H1 (cell line): Measurements from ENCODE around the gene TNKS2. TPM values are rescaled to one million over a fixed set of nuclear protein-coding genes. Genes with fewer than 3 reads are reported as not detected.

Experiments
- POU5F1 ChIP-seq: IDR thresholded peaks from 2 replicates; pipeline ENCODE4 v1.6.1; 2011; ENCODE audit warnings: low read depth, mild to moderate bottlenecking, low read length, moderate library complexity
- RNF2 ChIP-seq: fragments of 200-900, 300-1000 bp; sonication (generic); IDR thresholded peaks from 2 replicates; pipeline ENCODE4 v1.7.1; 2016; ENCODE audit warnings: borderline replicate concordance, low read depth, mild to moderate bottlenecking, antibody characterized with exemption, low read length; ENCODE audit not compliant: poor library complexity, severe bottlenecking; ENCODE audit errors: missing control alignments
- polyA plus RNA-seq, 7 experiments: library from polyadenylated mRNA; depleted of rRNA in 3 of 7; stranded (reverse) in 5 of 7; unstranded in 2 of 7; fragments of >200 nt in 5 of 7; fragments of 200-250 nt in 2 of 7; gene quantifications; 1 replicate in 5 of 7; 2 replicates in 1 of 7; 4 replicates in 1 of 7; pipeline versions ENCODE4 v1.2.1 to v1.2.3, GENCODE V29; 2011 to 2013; ENCODE audit warnings: missing spikeins in 2 of 7, mixed read lengths in 2 of 7
- total RNA-seq: library from RNA; stranded (reverse); fragmentation: NEBNext Ultra II Directional; extraction: Animal tissue kit (Norgen Biotek cat#: 25700); gene quantifications from 2 replicates; pipeline ENCODE4 v1.2.1, GENCODE V29; 2021

The TNKS2 gene
- total and polyA plus RNA-seq, 2 of the 8 experiments (the other 6 are each of a cell fraction or from before 2014, with no cell fraction given): 23.3 to 73.6 TPM

GRCh38 chr10:91883549-91884444, 85.6 kb downstream of the TNKS2 start (continued):
- TF ChIP-seq RNF2 (no peak), POU5F1 (no peak)
